ENCODE data around the gene NUDT16L1.

DNA sequence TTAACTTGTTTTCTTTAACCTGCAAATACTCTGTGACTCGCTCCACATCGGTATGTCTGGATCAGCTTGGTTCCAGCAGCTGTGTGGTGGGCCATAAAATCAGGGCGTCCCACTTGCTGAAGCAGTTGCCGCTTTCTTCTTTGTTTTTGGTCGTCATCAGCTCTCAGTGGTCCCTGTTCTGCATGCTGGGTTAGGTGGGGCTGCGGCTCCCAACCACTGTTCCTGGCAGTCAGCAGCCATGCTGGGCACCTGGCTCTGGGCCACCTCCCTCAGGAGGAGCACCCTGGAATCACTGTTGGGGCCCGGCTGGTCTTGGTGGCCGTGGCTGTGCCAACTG is 45.8 kb upstream of the NUDT16L1 start:
- TF ChIP-seq, protein P1, sequence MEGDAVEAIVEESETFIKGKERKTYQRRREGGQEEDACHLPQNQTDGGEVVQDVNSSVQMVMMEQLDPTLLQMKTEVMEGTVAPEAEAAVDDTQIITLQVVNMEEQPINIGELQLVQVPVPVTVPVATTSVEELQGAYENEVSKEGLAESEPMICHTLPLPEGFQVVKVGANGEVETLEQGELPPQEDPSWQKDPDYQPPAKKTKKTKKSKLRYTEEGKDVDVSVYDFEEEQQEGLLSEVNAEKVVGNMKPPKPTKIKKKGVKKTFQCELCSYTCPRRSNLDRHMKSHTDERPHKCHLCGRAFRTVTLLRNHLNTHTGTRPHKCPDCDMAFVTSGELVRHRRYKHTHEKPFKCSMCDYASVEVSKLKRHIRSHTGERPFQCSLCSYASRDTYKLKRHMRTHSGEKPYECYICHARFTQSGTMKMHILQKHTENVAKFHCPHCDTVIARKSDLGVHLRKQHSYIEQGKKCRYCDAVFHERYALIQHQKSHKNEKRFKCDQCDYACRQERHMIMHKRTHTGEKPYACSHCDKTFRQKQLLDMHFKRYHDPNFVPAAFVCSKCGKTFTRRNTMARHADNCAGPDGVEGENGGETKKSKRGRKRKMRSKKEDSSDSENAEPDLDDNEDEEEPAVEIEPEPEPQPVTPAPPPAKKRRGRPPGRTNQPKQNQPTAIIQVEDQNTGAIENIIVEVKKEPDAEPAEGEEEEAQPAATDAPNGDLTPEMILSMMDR (IDR thresholded peaks at IDR 0.05; ENCODE audit: low read depth, low read length) = no peak
- no peak for TF ChIP-seq EZH2phosphoT487 (IDR thresholded peaks at IDR 0.05; ENCODE audit: low read depth)

All from OCI-LY3 (cell line).